SW 1271 (cell line): ENCODE measurements around the gene COMMD2.

ENCODE experiments used
- DNase-seq, 2 experiments: peaks; one replicate each; lab custom pipeline; 2025; lab: John Stamatoyannopoulos, UW

Gene COMMD2

GRCh38 chr3:149752051-149752787 is at the start of gene COMMD2:
Gene COMMD2 (minus strand): TSS chr3:149752489. CDS start chr3:149752444, 45 bp downstream.
- DNase-seq, result peak; percentile 78 to 90

GRCh38 chr3:149801639-149802038 is 49.4 kb upstream of the COMMD2 start:
- DNase-seq, result no peak

DNA sequence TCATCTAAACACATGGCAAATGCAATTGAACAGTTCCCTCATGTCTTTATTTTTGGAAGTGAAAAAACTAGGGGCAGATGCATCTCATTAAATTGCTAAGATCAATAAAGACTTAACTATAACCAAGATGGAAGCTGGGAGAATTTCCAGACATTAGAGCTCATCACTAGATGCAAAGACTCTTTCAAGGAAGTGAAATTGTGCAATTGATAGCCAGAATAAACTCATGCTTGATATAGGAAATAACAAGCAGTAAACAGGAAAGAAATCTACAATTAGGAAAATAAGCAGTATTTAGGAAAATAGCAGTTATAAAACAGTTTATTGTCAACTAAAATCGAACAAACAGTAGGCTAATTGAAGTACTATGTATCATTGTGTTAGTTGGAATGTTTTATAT is 48.9 kb upstream of the COMMD2 start:
- no peak for DNase-seq

- DNase-seq, result no peak
These were observed 48.4 kb upstream of the COMMD2 start for GRCh38 chr3:149800693-149801092.

GRCh38 chr3:149796026-149796425 is 43.7 kb upstream of the COMMD2 start:
- DNase-seq, result no peak

GRCh38 chr3:149792452-149793270 is 40.4 kb upstream of the COMMD2 start, which contains the start of gene ANKUB1:
Gene ANKUB1 (minus strand): TSS chr3:149792554. CDS start chr3:149792366, 188 bp downstream.
- no peak for DNase-seq

GRCh38 chr3:149790698-149791097 is 38.4 kb upstream of the COMMD2 start:
- DNase-seq, result no peak

- DNase-seq, result no peak
These were observed 38.0 kb upstream of the COMMD2 start for GRCh38 chr3:149790268-149790667.

- DNase-seq, result peak in 1 of 2 experiments; percentile 40
These were observed 31.9 kb upstream of the COMMD2 start for GRCh38 chr3:149784064-149784704.

DNA sequence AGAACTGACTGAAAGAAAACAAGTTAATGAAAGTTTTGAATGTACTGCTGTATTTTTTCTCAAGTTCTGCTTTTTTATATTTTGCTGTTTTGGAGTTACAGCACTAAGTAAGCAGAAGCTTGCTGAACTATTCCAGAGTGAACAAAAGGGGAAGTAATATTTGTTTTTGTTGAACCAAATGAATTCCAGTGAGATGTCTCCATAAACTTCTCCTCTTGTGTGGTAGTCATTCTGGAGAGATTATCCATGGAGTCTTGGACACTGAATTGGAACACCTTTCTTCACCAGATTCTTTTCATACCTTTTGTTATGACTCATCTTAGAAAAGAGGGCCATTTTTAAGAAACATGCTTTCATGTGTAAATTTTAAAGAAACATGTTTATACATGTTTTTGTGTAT is 31.3 kb upstream of the COMMD2 start:
- peak in 1 of 2 experiments; percentile 48 for DNase-seq

GRCh38 chr3:149781741-149782140 is 29.5 kb upstream of the COMMD2 start:
- no peak for DNase-seq

GRCh38 chr3:149781211-149781610 is 28.9 kb upstream of the COMMD2 start:
- DNase-seq, result no peak

DNA sequence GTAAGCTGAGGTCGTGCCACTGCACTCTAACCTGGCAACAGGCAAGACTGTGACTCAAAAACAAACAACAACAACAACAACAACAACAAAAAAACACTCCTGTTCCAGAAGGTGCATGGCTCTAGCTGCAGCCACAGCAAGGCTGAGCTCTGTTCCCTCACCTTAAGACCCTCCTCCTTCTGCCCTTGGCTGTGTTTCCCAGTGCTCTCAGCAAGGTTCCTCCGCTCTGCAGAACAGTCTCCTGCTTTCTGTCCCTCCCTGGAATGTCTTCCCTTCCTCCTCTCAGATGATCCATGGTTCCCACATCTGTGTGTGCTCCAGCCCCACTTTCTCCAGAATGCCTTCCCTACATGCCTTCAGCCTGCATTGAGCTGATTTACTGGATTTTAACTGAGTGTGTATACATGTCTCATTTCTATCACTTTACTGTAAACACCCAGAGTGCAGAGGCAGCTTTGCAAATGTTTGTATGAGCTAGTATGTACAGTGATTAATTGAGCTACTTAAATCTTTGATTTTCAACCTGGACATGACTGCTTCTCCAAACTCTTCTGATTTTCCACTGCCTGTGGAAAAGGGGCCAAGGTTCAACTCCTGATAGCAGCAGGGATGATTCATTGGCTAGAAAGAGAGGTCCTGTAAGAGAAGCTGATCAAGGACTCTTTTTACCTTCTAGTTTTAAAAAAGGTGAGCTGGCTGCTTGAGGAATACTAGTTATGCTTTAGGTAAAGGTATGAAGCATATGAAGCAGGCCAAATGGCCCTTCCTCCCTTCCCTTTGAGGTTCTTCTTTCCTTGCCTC is 25.3 kb upstream of the COMMD2 start:
- DNase-seq, result no peak

- DNase-seq, result no peak
These were observed 23.9 kb upstream of the COMMD2 start for GRCh38 chr3:149776170-149776569.

GRCh38 chr3:149772861-149773260 is 20.6 kb upstream of the COMMD2 start:
- no peak for DNase-seq

GRCh38 chr3:149771652-149772271 is 19.5 kb upstream of the COMMD2 start:
- DNase-seq, result peak in 1 of 2 experiments; percentile 55

DNA sequence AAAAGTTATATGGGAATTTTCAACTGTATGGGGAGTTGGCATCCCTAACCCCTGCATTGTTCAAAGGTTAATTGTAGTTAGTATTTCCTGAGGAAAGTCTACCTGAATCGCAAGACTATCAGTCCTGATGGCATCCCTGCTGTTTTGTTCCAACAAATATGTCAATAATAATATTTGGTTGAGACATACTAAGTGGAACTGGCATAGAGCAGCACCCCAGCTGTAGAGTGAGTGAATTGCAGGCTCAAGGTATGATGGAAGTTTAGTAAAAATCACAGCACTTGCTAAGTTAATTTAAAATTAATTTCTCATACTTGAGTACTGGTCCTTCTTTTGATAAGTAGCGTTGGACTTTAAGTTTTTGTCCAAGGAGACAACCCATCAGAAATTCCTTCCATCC is 18.0 kb upstream of the COMMD2 start:
- DNase-seq, result no peak

GRCh38 chr3:149768704-149769103 is 16.4 kb upstream of the COMMD2 start:
- no peak for DNase-seq

DNA sequence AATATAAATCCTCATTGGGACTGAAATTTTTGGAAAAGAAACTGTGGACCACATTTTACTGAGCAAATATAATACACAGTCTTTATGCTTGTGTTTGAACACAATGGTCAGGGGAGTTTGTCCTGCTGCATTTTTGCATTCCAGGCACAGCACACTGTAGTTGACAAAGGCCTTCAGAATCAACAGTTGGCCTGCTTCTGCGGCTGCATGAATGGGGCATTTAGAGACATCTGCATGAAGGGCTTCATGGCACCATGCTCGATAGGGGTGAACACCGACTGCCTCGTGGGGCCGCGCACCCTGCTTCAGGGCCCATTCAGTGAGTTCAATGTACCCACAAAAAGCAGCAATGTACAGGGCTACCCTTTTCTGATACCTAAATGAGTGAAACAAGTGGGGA is 15.4 kb upstream of the COMMD2 start:
- DNase-seq, result no peak

GRCh38 chr3:149765762-149766334 is 13.6 kb upstream of the COMMD2 start:
- DNase-seq, result peak in 1 of 2 experiments; percentile 21

- no peak for DNase-seq
These were observed 12.0 kb upstream of the COMMD2 start for GRCh38 chr3:149764302-149764701.
